HepG2 (cell line): ENCODE measurements around the gene WDR20. TPM values are rescaled to one million over a fixed set of nuclear protein-coding genes. Genes with fewer than 3 reads are reported as not detected.
A peak's percentile ranks its signal among the peaks of the same experiment; 100 is the strongest.

Experiments
- ATF2 ChIP-seq: sonication (generic); formaldehyde crosslinking; IDR thresholded peaks from 2 replicates; pipeline ENCODE4 v1.4.0; 2020; ENCODE audit warnings: missing genetic modification reagents
- GFI1 ChIP-seq: sonication (generic); formaldehyde crosslinking; IDR thresholded peaks from 2 replicates; pipeline ENCODE4 v1.5.0; 2020; ENCODE audit warnings: missing genetic modification reagents, mild to moderate bottlenecking, borderline replicate concordance
- KLF13 ChIP-seq: sonication (generic); formaldehyde crosslinking; IDR thresholded peaks from 2 replicates; pipeline ENCODE4 v1.4.0; 2020; ENCODE audit warnings: mild to moderate bottlenecking, missing genetic modification reagents
- KMT2B ChIP-seq: IDR thresholded peaks from 2 replicates; pipeline ENCODE4 v1.6.1; 2016; ENCODE audit warnings: missing genetic modification reagents, missing compliant biosample characterization
- MYC ChIP-seq: sonication (generic); formaldehyde crosslinking; IDR thresholded peaks from 2 replicates; pipeline ENCODE4 v1.9.0; 2021; ENCODE audit warnings: missing genetic modification reagents, borderline replicate concordance
- MZF1 ChIP-seq: sonication (generic); formaldehyde crosslinking; IDR thresholded peaks from 2 replicates; pipeline ENCODE4 v1.8.1; 2023; ENCODE audit warnings: mild to moderate bottlenecking, missing genetic modification reagents, borderline replicate concordance
- PAF1 ChIP-seq: IDR thresholded peaks from 2 replicates; pipeline ENCODE4 v1.6.1; 2016; ENCODE audit warnings: missing genetic modification reagents, missing compliant biosample characterization
- PBX3 ChIP-seq: sonication (generic); formaldehyde crosslinking; IDR thresholded peaks from 2 replicates; pipeline ENCODE4 v1.8.1; 2023; ENCODE audit warnings: missing genetic modification reagents, inconsistent platforms, borderline replicate concordance
- SNAPC4 ChIP-seq: sonication (generic); formaldehyde crosslinking; IDR thresholded peaks from 2 replicates; pipeline ENCODE4 v1.4.0; 2020; ENCODE audit warnings: mild to moderate bottlenecking, missing genetic modification reagents
- ZBTB34 ChIP-seq: sonication (generic); formaldehyde crosslinking; IDR thresholded peaks from 2 replicates; pipeline ENCODE4 v1.8.0; 2022; ENCODE audit warnings: mild to moderate bottlenecking, missing genetic modification reagents
- ZNF225 ChIP-seq: sonication (generic); formaldehyde crosslinking; IDR thresholded peaks from 2 replicates; pipeline ENCODE4 v1.4.0; 2020; ENCODE audit warnings: mild to moderate bottlenecking, missing genetic modification reagents
- ZNF367 ChIP-seq: sonication (generic); formaldehyde crosslinking; IDR thresholded peaks from 2 replicates; pipeline ENCODE4 v1.4.0; 2020; ENCODE audit warnings: missing genetic modification reagents, borderline replicate concordance
- ZNF468 ChIP-seq: sonication (generic); formaldehyde crosslinking; IDR thresholded peaks from 2 replicates; pipeline ENCODE4 v1.8.0; 2022; ENCODE audit warnings: mild to moderate bottlenecking, moderate library complexity, missing genetic modification reagents
- ZNF546 ChIP-seq: sonication (generic); formaldehyde crosslinking; conservative IDR thresholded peaks from 2 replicates; pipeline ENCODE4 v1.8.1; 2023; ENCODE audit warnings: mild to moderate bottlenecking, missing genetic modification reagents
- ZNF83 ChIP-seq: sonication (generic); formaldehyde crosslinking; IDR thresholded peaks from 2 replicates; pipeline ENCODE4 v1.4.0; 2020; ENCODE audit warnings: missing genetic modification reagents, mild to moderate bottlenecking, borderline replicate concordance
- ZNF839 ChIP-seq: sonication (generic); formaldehyde crosslinking; IDR thresholded peaks from 2 replicates; pipeline ENCODE4 v1.4.0; 2020; ENCODE audit warnings: missing genetic modification reagents, mild to moderate bottlenecking, borderline replicate concordance
- polyA plus RNA-seq, 8 experiments: library from polyadenylated mRNA; depleted of rRNA in 3 of 8; stranded (reverse) in 7 of 8; unstranded in 1 of 8; fragments of >200 nt; fragmentation: Illumina TruSeq in 4 of 8; extraction: Trizol in 4 of 8; gene quantifications; 2 replicates each; pipeline versions ENCODE4 v1.2.1 to v1.2.3, GENCODE V29; 2011 to 2016; ENCODE audit warnings: low read depth in 4 of 8, missing spikeins in 1 of 8, mixed read lengths in 1 of 8; ENCODE audit not compliant: insufficient read depth in 1 of 8
- total RNA-seq, 5 experiments: library from RNA; depleted of rRNA; stranded (reverse); fragments of >200 nt; fragmentation: Illumina TruSeq; extraction: Trizol; gene quantifications; 2 replicates each; pipeline ENCODE4 v1.2.3, GENCODE V29; 2016; ENCODE audit warnings: low read depth in 1 of 5

The WDR20 gene
- total and polyA plus RNA-seq, 2 of the 13 experiments (the other 11 are each of a cell fraction or from before 2014, with no cell fraction given), result 10.4 to 23.2 TPM

GRCh38 chr14:102140027-102140749 is 491 bp downstream of the WDR20 start (continued):
- no peak for TF ChIP-seq ZNF83 (CRISPR knock-in tag)
- TF ChIP-seq ZNF546 (CRISPR knock-in tag), result no peak
- TF ChIP-seq GFI1 (CRISPR knock-in tag), result no peak
- TF ChIP-seq ZBTB34 (CRISPR knock-in tag), result no peak
- TF ChIP-seq ZNF839, result no peak
- TF ChIP-seq KLF13, result no peak
- no peak for TF ChIP-seq PAF1 (CRISPR knock-in tag)
- TF ChIP-seq PBX3 (CRISPR knock-in tag), result no peak
- no peak for TF ChIP-seq ZNF367 (CRISPR knock-in tag)
- peak; percentile 73; the same call in 1 of the 2 replicates for TF ChIP-seq SNAPC4 (CRISPR knock-in tag)
- TF ChIP-seq MZF1 (CRISPR knock-in tag), result no peak
- no peak for TF ChIP-seq KMT2B (CRISPR knock-in tag)
- TF ChIP-seq ZNF225 (CRISPR knock-in tag), result peak; percentile 22
- no peak for TF ChIP-seq MYC (CRISPR knock-in tag)
- TF ChIP-seq ATF2, result no peak
- TF ChIP-seq ZNF468, result no peak
